ENCODE measurements around the gene GPS1. TPM values are rescaled to one million over a fixed set of nuclear protein-coding genes. Genes with fewer than 3 reads are reported as not detected.

The GPS1 gene
- total and polyA plus RNA-seq, 9 of the 15 experiments (the other 6 are each of a cell fraction or from before 2014, with no cell fraction given), result 3.1 to 167 (median 69.9) TPM

GRCh38 chr17:82103553-82104451 is 52.1 kb downstream of the GPS1 start (continued):
- TF ChIP-seq TAF1 (IDR thresholded peaks at IDR 0.05; ENCODE audit: control insufficient read depth, extremely low read depth, insufficient read depth, low read length, severe bottlenecking) (no peak), ZNF311 (CRISPR knock-in tag; IDR thresholded peaks at IDR 0.05) (no peak), CTBP1 (IDR thresholded peaks at IDR 0.05; ENCODE audit: borderline replicate concordance) (peak; percentile 32; the same call in 1 of the 2 replicates), ZNF507 (tag; conservative IDR thresholded peaks at IDR 0.05) (no peak), MEF2D (tag; conservative IDR thresholded peaks at IDR 0.05; ENCODE audit: low read depth) (no peak), ZNF134 (CRISPR knock-in tag; conservative IDR thresholded peaks at IDR 0.05) (no peak), NFXL1 (CRISPR knock-in tag; IDR thresholded peaks at IDR 0.05) (no peak), FOXK1 (CRISPR knock-in tag; IDR thresholded peaks at IDR 0.05; ENCODE audit: borderline replicate concordance) (no peak), KAT7 (CRISPR knock-in tag; IDR thresholded peaks at IDR 0.05; ENCODE audit: borderline replicate concordance) (no peak), NFIX (CRISPR knock-in tag; IDR thresholded peaks at IDR 0.05; ENCODE audit: low read depth) (no peak), CBX8 (IDR thresholded peaks at IDR 0.05; ENCODE audit: borderline replicate concordance, extremely low read depth, low read depth, low read length, poor library complexity, severe bottlenecking) (no peak), CCNT2 (IDR thresholded peaks at IDR 0.05; ENCODE audit: borderline replicate concordance, extremely low read depth, insufficient read length, low read depth, low read length) (peak; percentile 23), ZNF146 (CRISPR knock-in tag; IDR thresholded peaks at IDR 0.05; ENCODE audit: unreplicated experiment) (no peak), E2F6 (IDR thresholded peaks at IDR 0.05; ENCODE audit: borderline replicate concordance in 1 of 2, extremely low read depth in 1 of 2, insufficient read depth in 1 of 2, insufficient read length in 1 of 2, low read depth in 1 of 2, low read length in 1 of 2, poor library complexity in 1 of 2, severe bottlenecking in 1 of 2) (peak in 1 of 2 experiments; percentile 38), IRF1 (CRISPR knock-in tag; IDR thresholded peaks at IDR 0.05; ENCODE audit: borderline replicate concordance) (no peak), ZNF3 (CRISPR knock-in tag; IDR thresholded peaks at IDR 0.05) (no peak), NCOA6 (IDR thresholded peaks at IDR 0.05) (no peak), IFI16 (CRISPR knock-in tag; IDR thresholded peaks at IDR 0.05) (no peak), HDAC1 (IDR thresholded peaks at IDR 0.05) (no peak), TBP (optimal IDR thresholded peaks at IDR 0.05; ENCODE audit: low read depth, low read length) (no peak), MAFF (IDR thresholded peaks at IDR 0.05; ENCODE audit: low read length) (no peak), CAMTA2 (CRISPR knock-in tag; conservative IDR thresholded peaks at IDR 0.05) (no peak)
- TF ChIP-seq, protein P1, sequence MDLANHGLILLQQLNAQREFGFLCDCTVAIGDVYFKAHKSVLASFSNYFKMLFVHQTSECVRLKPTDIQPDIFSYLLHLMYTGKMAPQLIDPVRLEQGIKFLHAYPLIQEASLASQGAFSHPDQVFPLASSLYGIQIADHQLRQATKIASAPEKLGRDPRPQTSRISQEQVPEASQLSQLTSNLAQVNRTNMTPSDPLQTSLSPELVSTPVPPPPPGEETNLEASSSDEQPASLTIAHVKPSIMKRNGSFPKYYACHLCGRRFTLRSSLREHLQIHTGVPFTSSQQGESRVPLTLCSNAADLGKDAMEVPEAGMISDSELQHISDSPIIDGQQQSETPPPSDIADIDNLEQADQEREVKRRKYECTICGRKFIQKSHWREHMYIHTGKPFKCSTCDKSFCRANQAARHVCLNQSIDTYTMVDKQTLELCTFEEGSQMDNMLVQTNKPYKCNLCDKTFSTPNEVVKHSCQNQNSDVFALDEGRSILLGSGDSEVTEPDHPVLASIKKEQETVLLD (IDR thresholded peaks at IDR 0.05), result 0 out of 2 replicates have a peak, but pooled peaks have one; percentile 26
- TF ChIP-seq, protein P2, sequence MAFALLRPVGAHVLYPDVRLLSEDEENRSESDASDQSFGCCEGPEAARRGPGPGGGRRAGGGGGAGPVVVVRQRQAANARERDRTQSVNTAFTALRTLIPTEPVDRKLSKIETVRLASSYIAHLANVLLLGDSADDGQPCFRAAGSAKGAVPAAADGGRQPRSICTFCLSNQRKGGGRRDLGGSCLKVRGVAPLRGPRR (CRISPR knock-in tag; IDR thresholded peaks at IDR 0.05), result no peak

Data from K562 (cell line).